Measurements from ENCODE around the gene NHERF2. TPM values are rescaled to one million over a fixed set of nuclear protein-coding genes. Genes with fewer than 3 reads are reported as not detected.

The NHERF2 gene
- total and polyA plus RNA-seq, 2 of the 4 experiments (the other 2 are of a cell fraction) = 18.6 to 77.8 TPM

DNA sequence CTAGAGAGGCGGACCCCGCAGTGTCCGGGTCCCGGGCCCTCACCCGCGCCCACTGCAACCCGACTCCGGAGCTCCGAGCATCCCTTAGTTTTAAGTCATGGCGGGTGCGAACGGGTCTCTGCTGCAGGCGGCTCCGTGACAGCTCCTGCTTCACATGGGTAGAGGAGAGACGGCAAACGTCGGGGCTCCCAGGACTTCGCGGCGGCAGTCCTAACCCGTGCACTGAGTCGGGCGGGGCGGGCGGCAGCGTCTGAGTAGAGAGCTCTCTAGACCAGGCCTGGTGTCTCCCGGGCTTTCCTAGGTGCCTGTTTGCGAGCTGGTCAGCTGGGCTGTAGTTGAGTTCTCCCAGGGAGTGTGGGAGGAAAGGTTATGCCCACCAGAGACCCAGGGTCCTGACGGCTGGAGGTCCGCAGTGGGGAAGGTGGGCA, 21.4 kb downstream of the NHERF2 start:
- H2AFZ ChIP-seq (replicated peaks; ENCODE audit: low read length, poor library complexity) = peak overlapping the region; percentile 93
- H3K9me1 ChIP-seq (ENCODE audit: insufficient read depth, low read length) = peaks cover 10% of the 10 kb centered on the region
- H3K9ac ChIP-seq (ENCODE audit: low read depth, low read length) = peak overlapping the region; percentile 79
- H3K9me3 ChIP-seq (ENCODE audit: control insufficient read depth, insufficient read depth, low read length) = no peaks in the 10 kb centered on the region
- no peak overlapping the region for H2BK5ac ChIP-seq (ENCODE audit: low read depth, low read length, poor library complexity, severe bottlenecking)
- POLR2A ChIA-PET (ENCODE audit: unreplicated experiment) = no interaction called here
- H3K4me2 ChIP-seq (ENCODE audit: low read depth, low read length) = peak overlapping the region; percentile 75
- H3K23ac ChIP-seq (ENCODE audit: low read depth, low read length) = peak overlapping the region; percentile 74
- dilution Hi-C loops (cut with HindIII; ENCODE audit: low sequenced_read_pairs, unreplicated experiment) (no loop called here), in situ Hi-C loops (cut with MboI; ENCODE audit: low sequenced_read_pairs) (no loop called here), intact Hi-C loops (cut with micrococcal nuclease) (no loop called here)
- CTCF ChIA-PET = interaction anchor here (0.9 to 1.3 kb wide), 2 partner anchors 30 to 92 kb away, joined by 3 to 6 read pairs; no protein-coding TSS in a partner anchor
- peaks cover 26% of the 10 kb centered on the region for H3K36me3 ChIP-seq (ENCODE audit: control insufficient read depth, insufficient read depth, low read length)
- WGBS, 2 experiments (ENCODE audit: extremely low coverage in 2 of 2, insufficient read length in 1 of 2) = 1% methylated on average over 20 of the region's 30 CpGs; no CpG with 5 or more reads in 1 of the 2 experiments
- H3K4me3 ChIP-seq (ENCODE audit: insufficient read depth, low read depth, low read length) = peak overlapping the region; percentile 67
- ATAC-seq (ENCODE audit: low read depth) (peak; percentile 30), DNase-seq (no peak)
- H2BK15ac ChIP-seq (ENCODE audit: low read depth, low read length) = no peak overlapping the region
- peak overlapping the region; percentile 54 for H3K56ac ChIP-seq (ENCODE audit: extremely low read depth, insufficient read depth, low read length)
- no peak overlapping the region for H2BK120ac ChIP-seq (ENCODE audit: low read depth, low read length)
- H3K27me3 ChIP-seq (ENCODE audit: control insufficient read depth, insufficient read depth, low read length) = no peaks in the 10 kb centered on the region
- H3K4me1 ChIP-seq (ENCODE audit: control insufficient read depth, insufficient read depth, low read length) = peaks cover 11% of the 10 kb centered on the region
- H4K20me1 ChIP-seq (ENCODE audit: insufficient read depth, low read length) = no peaks in the 10 kb centered on the region; the same call in none of the 2 replicates
- H3K18ac ChIP-seq (ENCODE audit: low read depth, low read length) = no peak overlapping the region
- peak overlapping the region in 1 of 2 experiments; percentile 58; a peak in 1 of 4 replicates for H4K8ac ChIP-seq (ENCODE audit: low read depth in 2 of 2, low read length in 2 of 2)
- H4K91ac ChIP-seq (ENCODE audit: insufficient read depth, low read depth, low read length) = no peak overlapping the region
- no TSS peak for BruUV-seq (replicated peaks)
- H3K79me1 ChIP-seq (ENCODE audit: low read depth in 1 of 2, low read length in 2 of 2) = peaks cover 27 to 60% of the 10 kb centered on the region in 2 experiments
- H4K5ac ChIP-seq (ENCODE audit: low read depth, low read length) = no peak overlapping the region
- H3K4ac ChIP-seq (ENCODE audit: low read depth, low read length) = peak overlapping the region; percentile 72
- TF ChIP-seq SMC3 (IDR thresholded peaks at IDR 0.05; ENCODE audit: low read depth, low read length) (no peak), NFE2L2 (IDR thresholded peaks at IDR 0.05; ENCODE audit: low read depth, low read length) (no peak), RFX5 (IDR thresholded peaks at IDR 0.05; ENCODE audit: low read depth, low read length) (no peak), MAZ (IDR thresholded peaks at IDR 0.05; ENCODE audit: borderline replicate concordance, low read depth, low read length) (no peak), RAD21 (IDR thresholded peaks at IDR 0.05; ENCODE audit: low read length) (no peak), CEBPB (IDR thresholded peaks at IDR 0.05; ENCODE audit: low read depth, low read length) (no peak), FOS (IDR thresholded peaks at IDR 0.05; ENCODE audit: low read depth, low read length) (no peak), CHD1 (IDR thresholded peaks at IDR 0.05; ENCODE audit: low read depth, low read length) (no peak; the same call in 1 of the 2 replicates), MXI1 (IDR thresholded peaks at IDR 0.05; ENCODE audit: borderline replicate concordance, low read depth, low read length) (no peak), BHLHE40 (IDR thresholded peaks at IDR 0.05; ENCODE audit: low read depth, low read length) (no peak), POLR2A (IDR thresholded peaks at IDR 0.05; ENCODE audit: low read depth, low read length) (no peak), MAFK (IDR thresholded peaks at IDR 0.05; ENCODE audit: low read depth, low read length) (no peak), RCOR1 (IDR thresholded peaks at IDR 0.05; ENCODE audit: insufficient replicate concordance, low read length) (no peak)
- TF ChIP-seq, protein P1, sequence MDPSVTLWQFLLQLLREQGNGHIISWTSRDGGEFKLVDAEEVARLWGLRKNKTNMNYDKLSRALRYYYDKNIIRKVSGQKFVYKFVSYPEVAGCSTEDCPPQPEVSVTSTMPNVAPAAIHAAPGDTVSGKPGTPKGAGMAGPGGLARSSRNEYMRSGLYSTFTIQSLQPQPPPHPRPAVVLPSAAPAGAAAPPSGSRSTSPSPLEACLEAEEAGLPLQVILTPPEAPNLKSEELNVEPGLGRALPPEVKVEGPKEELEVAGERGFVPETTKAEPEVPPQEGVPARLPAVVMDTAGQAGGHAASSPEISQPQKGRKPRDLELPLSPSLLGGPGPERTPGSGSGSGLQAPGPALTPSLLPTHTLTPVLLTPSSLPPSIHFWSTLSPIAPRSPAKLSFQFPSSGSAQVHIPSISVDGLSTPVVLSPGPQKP (IDR thresholded peaks at IDR 0.05; ENCODE audit: borderline replicate concordance, low read depth, low read length) = no peak
- TF ChIP-seq, protein P2, sequence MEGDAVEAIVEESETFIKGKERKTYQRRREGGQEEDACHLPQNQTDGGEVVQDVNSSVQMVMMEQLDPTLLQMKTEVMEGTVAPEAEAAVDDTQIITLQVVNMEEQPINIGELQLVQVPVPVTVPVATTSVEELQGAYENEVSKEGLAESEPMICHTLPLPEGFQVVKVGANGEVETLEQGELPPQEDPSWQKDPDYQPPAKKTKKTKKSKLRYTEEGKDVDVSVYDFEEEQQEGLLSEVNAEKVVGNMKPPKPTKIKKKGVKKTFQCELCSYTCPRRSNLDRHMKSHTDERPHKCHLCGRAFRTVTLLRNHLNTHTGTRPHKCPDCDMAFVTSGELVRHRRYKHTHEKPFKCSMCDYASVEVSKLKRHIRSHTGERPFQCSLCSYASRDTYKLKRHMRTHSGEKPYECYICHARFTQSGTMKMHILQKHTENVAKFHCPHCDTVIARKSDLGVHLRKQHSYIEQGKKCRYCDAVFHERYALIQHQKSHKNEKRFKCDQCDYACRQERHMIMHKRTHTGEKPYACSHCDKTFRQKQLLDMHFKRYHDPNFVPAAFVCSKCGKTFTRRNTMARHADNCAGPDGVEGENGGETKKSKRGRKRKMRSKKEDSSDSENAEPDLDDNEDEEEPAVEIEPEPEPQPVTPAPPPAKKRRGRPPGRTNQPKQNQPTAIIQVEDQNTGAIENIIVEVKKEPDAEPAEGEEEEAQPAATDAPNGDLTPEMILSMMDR (conservative IDR thresholded peaks at IDR 0.05; ENCODE audit: low read depth, low read length) = no peak
- TF ChIP-seq, protein P3, sequence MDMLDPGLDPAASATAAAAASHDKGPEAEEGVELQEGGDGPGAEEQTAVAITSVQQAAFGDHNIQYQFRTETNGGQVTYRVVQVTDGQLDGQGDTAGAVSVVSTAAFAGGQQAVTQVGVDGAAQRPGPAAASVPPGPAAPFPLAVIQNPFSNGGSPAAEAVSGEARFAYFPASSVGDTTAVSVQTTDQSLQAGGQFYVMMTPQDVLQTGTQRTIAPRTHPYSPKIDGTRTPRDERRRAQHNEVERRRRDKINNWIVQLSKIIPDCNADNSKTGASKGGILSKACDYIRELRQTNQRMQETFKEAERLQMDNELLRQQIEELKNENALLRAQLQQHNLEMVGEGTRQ (IDR thresholded peaks at IDR 0.05; ENCODE audit: low read depth, low read length) = no peak
- H2AK5ac ChIP-seq (ENCODE audit: low read depth, low read length) = peak overlapping the region; percentile 66; the same call in 1 of the 2 replicates
- no peak overlapping the region for H2BK20ac ChIP-seq (ENCODE audit: low read depth, low read length)
- peak overlapping the region; percentile 86 for H3K14ac ChIP-seq (replicated peaks; ENCODE audit: low read depth, low read length)
- H2AK9ac ChIP-seq (replicated peaks; ENCODE audit: low read depth, low read length, poor library complexity) = peak overlapping the region; percentile 93
- peak overlapping the region; percentile 34 for H3K27ac ChIP-seq (ENCODE audit: insufficient read depth, low read length)
